ENCODE results near the gene THADA.

DNA sequence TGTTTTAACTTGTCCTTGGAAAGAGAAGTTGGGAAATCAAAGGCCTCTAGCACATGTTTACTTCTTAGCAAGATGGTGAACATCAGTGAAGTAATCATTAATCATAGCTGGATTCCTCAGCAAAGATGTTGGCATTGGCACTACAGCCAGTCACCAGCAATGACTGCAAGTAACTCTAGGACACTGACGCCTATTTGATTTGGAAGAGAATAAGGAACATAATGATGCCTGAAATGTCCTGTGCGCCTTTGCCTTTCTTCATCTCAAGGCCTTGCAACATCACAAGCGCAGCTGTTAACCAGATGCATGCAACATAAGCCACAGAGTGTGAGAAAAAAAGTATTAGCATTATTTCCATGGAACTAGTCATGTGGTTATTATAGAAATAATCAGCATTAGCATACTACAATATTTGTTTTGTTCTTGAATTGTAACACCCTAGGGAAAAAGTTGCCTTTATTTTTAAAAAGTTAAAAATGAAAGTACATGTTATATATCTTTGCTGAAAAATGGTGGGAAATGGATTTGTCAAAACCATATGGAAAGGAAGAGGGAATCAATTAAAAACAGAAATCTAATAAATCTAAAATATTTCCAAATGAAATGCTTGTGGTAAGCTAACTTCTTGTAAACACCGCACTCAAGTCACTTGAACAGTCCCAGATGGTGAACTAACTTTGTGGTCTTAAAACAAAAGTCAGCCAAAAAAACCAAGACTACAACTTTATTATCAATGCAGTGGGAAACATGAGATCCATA lies 55.6 kb downstream of the THADA start:
- TF ChIP-seq, protein P1, sequence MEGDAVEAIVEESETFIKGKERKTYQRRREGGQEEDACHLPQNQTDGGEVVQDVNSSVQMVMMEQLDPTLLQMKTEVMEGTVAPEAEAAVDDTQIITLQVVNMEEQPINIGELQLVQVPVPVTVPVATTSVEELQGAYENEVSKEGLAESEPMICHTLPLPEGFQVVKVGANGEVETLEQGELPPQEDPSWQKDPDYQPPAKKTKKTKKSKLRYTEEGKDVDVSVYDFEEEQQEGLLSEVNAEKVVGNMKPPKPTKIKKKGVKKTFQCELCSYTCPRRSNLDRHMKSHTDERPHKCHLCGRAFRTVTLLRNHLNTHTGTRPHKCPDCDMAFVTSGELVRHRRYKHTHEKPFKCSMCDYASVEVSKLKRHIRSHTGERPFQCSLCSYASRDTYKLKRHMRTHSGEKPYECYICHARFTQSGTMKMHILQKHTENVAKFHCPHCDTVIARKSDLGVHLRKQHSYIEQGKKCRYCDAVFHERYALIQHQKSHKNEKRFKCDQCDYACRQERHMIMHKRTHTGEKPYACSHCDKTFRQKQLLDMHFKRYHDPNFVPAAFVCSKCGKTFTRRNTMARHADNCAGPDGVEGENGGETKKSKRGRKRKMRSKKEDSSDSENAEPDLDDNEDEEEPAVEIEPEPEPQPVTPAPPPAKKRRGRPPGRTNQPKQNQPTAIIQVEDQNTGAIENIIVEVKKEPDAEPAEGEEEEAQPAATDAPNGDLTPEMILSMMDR (IDR thresholded peaks at IDR 0.05) = no peak
- TF ChIP-seq EZH2 (IDR thresholded peaks at IDR 0.05) = no peak

All from neural progenitor cell (in vitro differentiated cells).